ENCODE measurements around the gene PLXNA4. TPM values are rescaled to one million over a fixed set of nuclear protein-coding genes. Genes with fewer than 3 reads are reported as not detected.

Gene PLXNA4
- polyA plus RNA-seq, 1 experiment, result 0.22 TPM

DNA sequence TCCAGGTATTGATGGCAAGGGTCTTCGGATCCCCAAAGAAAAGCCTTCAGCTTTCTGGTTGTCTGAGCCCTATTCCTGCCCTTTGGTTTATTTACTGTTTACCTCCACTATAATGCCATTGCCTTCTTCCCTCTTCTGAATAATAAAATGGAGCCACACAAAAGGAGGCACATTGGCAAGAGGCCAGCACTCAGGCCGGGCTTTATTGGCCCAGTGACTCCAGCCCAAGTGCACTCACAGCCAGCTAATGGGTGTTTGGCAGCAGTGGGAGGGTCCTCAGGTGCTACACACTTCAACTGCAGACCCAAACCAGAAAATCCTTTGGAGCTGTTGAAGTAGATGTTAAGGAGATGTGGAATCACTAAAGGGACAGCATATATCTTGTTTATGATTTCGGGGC is 336.0 kb downstream of the PLXNA4 start:
- no peak for DNase-seq (ENCODE audit: low read depth)
- POLR2A ChIA-PET, result no interaction called here
- TF ChIP-seq, protein P1, sequence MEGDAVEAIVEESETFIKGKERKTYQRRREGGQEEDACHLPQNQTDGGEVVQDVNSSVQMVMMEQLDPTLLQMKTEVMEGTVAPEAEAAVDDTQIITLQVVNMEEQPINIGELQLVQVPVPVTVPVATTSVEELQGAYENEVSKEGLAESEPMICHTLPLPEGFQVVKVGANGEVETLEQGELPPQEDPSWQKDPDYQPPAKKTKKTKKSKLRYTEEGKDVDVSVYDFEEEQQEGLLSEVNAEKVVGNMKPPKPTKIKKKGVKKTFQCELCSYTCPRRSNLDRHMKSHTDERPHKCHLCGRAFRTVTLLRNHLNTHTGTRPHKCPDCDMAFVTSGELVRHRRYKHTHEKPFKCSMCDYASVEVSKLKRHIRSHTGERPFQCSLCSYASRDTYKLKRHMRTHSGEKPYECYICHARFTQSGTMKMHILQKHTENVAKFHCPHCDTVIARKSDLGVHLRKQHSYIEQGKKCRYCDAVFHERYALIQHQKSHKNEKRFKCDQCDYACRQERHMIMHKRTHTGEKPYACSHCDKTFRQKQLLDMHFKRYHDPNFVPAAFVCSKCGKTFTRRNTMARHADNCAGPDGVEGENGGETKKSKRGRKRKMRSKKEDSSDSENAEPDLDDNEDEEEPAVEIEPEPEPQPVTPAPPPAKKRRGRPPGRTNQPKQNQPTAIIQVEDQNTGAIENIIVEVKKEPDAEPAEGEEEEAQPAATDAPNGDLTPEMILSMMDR (IDR thresholded peaks at IDR 0.05; ENCODE audit: insufficient read depth, low read depth, low read length), result no peak
- H3K27me3 ChIP-seq (ENCODE audit: control insufficient read depth, insufficient read depth, low read length), result no peaks in the 10 kb centered on the region
- no peak overlapping the region for H3K4me3 ChIP-seq (ENCODE audit: low read depth, low read length)
- no peaks in the 10 kb centered on the region for H3K36me3 ChIP-seq (ENCODE audit: control insufficient read depth, insufficient read depth, low read length)
- CTCF ChIA-PET, result no interaction called here

DNA sequence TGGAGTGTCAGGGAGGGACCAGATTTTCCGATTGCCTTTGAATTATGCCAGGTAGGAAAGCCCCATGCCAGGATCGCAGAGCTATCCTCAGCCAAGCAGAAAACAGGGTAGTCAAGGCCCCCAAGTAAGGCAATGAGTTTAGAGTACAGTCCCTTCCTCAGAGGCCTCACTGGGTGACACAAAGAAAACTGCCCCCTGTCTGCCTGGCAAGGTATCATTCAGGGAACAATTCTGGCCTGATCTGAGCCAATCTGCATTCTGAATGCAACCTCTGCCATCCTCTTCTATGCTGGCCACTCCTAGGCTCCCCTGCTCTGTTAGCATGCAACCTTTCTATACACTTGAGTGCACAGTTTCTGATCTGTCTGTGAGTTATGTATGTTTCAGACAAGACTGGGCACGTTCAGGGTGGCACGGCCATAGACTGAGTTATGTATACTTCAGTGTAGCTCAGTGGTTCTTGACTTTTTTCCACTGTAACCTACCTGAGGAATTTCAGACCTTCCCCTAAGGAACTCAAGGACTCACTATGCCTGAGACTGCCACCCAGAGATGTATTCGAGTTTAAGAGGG is 336.8 kb downstream of the PLXNA4 start:
- TF ChIP-seq, protein P1 (IDR thresholded peaks at IDR 0.05; ENCODE audit: insufficient read depth, low read depth, low read length), result no peak
- Histone ChIP-seq H3K36me3 (ENCODE audit: control insufficient read depth, insufficient read depth, low read length) (no peaks in the 10 kb centered on the region), H3K27me3 (ENCODE audit: control insufficient read depth, insufficient read depth, low read length) (no peaks in the 10 kb centered on the region), H3K4me3 (ENCODE audit: low read depth, low read length) (no peak overlapping the region)
- ChIA-PET CTCF (no interaction called here), POLR2A (no interaction called here)
- no peak for DNase-seq (ENCODE audit: low read depth)

DNA sequence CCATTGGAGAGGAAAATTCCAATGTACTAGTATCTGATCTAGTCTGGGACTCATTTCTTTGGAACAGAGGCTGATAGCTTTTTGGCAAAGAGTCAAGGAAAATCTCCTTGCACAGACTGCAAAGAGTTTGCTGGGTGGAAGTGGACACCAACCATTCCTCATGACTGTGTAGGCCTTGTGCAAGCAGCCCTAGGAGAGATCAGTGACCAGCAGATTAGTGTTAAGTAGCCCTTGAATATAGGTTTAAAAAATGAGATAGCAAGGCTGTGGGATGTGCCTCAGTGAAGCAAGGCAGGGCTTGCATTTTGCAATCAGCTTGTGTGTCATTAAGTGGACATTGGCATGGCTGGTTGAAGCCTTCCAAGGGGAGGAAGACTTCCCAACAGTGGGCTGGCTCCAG is 341.6 kb downstream of the PLXNA4 start:
- Histone ChIP-seq H3K4me3 (ENCODE audit: low read depth, low read length) (no peak overlapping the region), H3K27me3 (ENCODE audit: control insufficient read depth, insufficient read depth, low read length) (no peaks in the 10 kb centered on the region; the same call in 1 of the 2 replicates), H3K36me3 (ENCODE audit: control insufficient read depth, insufficient read depth, low read length) (no peaks in the 10 kb centered on the region)
- TF ChIP-seq, protein P1 (IDR thresholded peaks at IDR 0.05; ENCODE audit: insufficient read depth, low read depth, low read length), result no peak
- no peak for DNase-seq (ENCODE audit: low read depth)
- ChIA-PET CTCF (no interaction called here), POLR2A (no interaction called here)

DNA sequence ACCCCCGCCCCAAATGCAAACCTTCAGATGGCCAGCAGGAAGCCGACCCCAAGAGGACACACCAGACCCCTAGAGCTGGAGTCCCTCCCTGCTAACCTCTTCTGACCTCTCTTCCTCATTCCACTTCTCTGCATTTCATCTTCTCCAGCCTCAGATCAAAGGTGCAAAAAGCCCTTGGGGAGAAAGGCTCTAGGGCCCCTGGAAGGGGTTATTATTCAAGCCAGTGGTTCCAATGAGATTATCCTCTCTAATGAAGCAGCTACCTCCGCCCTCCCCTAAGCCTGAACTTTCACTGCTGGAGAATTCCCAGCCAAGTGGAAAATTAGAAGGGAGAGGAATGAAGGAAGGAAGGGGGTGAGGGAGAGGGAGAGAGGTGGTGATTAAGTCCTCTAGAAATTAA is 343.9 kb downstream of the PLXNA4 start:
- POLR2A ChIA-PET, result no interaction called here
- Histone ChIP-seq H3K27me3 (ENCODE audit: control insufficient read depth, insufficient read depth, low read length) (no peaks in the 10 kb centered on the region; the same call in 1 of the 2 replicates), H3K36me3 (ENCODE audit: control insufficient read depth, insufficient read depth, low read length) (no peaks in the 10 kb centered on the region), H3K4me3 (ENCODE audit: low read depth, low read length) (no peak overlapping the region)
- CTCF ChIA-PET, result no interaction called here
- no peak for DNase-seq (ENCODE audit: low read depth)
- TF ChIP-seq, protein P1 (IDR thresholded peaks at IDR 0.05; ENCODE audit: insufficient read depth, low read depth, low read length), result no peak

DNA sequence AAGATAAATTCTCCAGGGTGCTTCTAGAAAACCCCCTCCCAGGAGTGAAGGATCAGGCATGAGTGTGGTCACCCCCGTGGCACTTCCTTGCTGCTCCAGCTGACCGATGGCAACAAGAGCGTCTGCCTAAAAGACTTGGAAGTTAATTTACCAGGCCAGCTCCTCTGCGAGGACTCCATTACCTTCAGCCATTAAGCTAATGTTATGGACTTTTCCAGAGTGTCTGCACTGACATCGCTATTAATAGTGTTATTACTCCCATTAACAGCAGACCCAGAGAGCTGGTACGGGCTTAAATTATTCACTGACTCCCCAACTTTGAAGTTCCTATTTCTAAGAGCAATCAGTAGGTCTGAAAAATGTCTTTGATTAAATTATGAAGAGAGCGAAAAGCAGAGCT is 345.8 kb downstream of the PLXNA4 start:
- Histone ChIP-seq H3K27me3 (ENCODE audit: control insufficient read depth, insufficient read depth, low read length) (no peaks in the 10 kb centered on the region; the same call in 1 of the 2 replicates), H3K36me3 (ENCODE audit: control insufficient read depth, insufficient read depth, low read length) (no peaks in the 10 kb centered on the region), H3K4me3 (ENCODE audit: low read depth, low read length) (no peak overlapping the region)
- CTCF ChIA-PET, result no interaction called here
- POLR2A ChIA-PET, result no interaction called here
- no peak for DNase-seq (ENCODE audit: low read depth)
- TF ChIP-seq, protein P1 (IDR thresholded peaks at IDR 0.05; ENCODE audit: insufficient read depth, low read depth, low read length), result no peak
